ENCODE measurements around the gene MARVELD3. TPM values are rescaled to one million over a fixed set of nuclear protein-coding genes. Genes with fewer than 3 reads are reported as not detected.
"Not testable (repeated sequence)": the region's sequence is repeated elsewhere in the genome, so short reads cannot be mapped to it uniquely, and the experiment has no call there.

MARVELD3 gene
- total RNA-seq, 1 donor from 2014 or later: 16.6 TPM

DNA sequence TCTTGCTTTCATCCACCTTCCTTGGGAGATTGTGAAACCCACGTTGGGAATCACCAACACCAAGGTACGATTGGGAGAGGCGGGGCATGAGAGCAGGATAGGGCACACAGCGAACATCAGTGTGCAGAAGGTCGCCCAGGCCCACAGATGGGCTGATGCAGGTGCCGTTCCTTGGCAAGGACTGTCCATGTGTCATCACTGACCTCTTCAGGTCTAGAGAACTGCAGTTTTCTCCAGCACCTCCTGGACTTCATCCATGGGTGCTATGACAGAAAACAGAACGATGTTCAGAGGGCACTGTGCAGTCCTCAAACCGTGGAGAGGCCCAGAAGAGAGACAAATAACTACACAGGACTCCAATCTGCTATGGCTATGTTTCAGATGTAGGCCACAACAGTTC lies 25.2 kb upstream of the MARVELD3 start:
- Histone ChIP-seq H3K36me3 (ENCODE audit: control insufficient read depth, insufficient read depth, low read length) (no peaks in the 10 kb centered on the region), H3K4me3 (ENCODE audit: low read depth, low read length) (no peak overlapping the region), H3K27me3 (ENCODE audit: control insufficient read depth, insufficient read depth, low read length) (no peaks in the 10 kb centered on the region)
- FAIRE-seq (no peak), DNase-seq (ENCODE audit: low read depth) (no peak)
- TF ChIP-seq, protein P1, sequence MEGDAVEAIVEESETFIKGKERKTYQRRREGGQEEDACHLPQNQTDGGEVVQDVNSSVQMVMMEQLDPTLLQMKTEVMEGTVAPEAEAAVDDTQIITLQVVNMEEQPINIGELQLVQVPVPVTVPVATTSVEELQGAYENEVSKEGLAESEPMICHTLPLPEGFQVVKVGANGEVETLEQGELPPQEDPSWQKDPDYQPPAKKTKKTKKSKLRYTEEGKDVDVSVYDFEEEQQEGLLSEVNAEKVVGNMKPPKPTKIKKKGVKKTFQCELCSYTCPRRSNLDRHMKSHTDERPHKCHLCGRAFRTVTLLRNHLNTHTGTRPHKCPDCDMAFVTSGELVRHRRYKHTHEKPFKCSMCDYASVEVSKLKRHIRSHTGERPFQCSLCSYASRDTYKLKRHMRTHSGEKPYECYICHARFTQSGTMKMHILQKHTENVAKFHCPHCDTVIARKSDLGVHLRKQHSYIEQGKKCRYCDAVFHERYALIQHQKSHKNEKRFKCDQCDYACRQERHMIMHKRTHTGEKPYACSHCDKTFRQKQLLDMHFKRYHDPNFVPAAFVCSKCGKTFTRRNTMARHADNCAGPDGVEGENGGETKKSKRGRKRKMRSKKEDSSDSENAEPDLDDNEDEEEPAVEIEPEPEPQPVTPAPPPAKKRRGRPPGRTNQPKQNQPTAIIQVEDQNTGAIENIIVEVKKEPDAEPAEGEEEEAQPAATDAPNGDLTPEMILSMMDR (IDR thresholded peaks at IDR 0.05; ENCODE audit: insufficient read depth, low read length, severe bottlenecking): no peak

DNA sequence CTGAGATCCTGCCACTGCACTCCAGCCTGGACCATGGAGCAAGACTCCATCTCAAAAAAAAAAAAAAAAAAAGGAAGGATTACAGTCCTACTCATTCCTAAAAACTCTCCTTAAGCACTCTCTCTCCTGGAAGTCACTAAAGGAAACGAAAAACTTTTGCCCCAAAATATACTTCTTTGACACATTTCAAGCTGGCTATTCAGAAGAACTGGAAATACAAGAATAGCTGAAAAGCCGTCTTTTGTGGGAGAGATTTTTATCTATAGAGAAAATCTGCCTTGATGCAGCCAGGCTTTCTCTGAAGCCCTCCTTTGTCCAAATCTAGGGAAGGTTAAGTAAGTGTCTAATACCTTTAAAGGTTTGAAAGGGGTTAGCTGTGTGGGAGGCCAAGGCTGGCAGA lies 16.9 kb upstream of the MARVELD3 start:
- Histone ChIP-seq H3K4me3 (ENCODE audit: low read depth, low read length) (no peak overlapping the region), H3K27me3 (ENCODE audit: control insufficient read depth, insufficient read depth, low read length) (no peaks in the 10 kb centered on the region), H3K36me3 (ENCODE audit: control insufficient read depth, insufficient read depth, low read length) (no peaks in the 10 kb centered on the region)
- TF ChIP-seq, protein P1 (IDR thresholded peaks at IDR 0.05; ENCODE audit: insufficient read depth, low read length, severe bottlenecking): no peak
- DNase-seq (ENCODE audit: low read depth) (no peak), FAIRE-seq (no peak)

DNA sequence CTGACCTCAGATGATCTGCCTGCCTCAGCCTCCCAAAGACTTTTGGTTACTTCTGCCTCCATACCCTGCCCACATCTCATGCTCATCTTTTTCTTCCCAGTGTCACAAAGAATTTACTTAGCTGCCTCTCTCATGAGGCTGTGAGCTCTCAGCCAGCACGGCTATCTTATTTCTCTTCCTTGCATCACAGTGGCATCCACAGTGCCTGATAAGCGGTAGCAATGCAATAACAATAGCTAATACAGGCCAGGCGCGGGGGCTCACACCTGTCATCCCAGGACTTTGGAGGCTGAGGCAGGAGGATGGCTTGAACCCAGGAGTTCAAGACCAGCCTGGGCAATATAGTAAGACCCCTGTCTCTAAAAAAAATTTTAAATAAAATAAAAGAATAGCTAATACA lies 15.5 kb upstream of the MARVELD3 start:
- Histone ChIP-seq H3K27me3 (ENCODE audit: control insufficient read depth, insufficient read depth, low read length) (no peaks in the 10 kb centered on the region), H3K36me3 (ENCODE audit: control insufficient read depth, insufficient read depth, low read length) (no peaks in the 10 kb centered on the region), H3K4me3 (ENCODE audit: low read depth, low read length) (no peak overlapping the region)
- FAIRE-seq (no peak), DNase-seq (ENCODE audit: low read depth) (no peak)
- TF ChIP-seq, protein P1 (IDR thresholded peaks at IDR 0.05; ENCODE audit: insufficient read depth, low read length, severe bottlenecking): no peak

DNA sequence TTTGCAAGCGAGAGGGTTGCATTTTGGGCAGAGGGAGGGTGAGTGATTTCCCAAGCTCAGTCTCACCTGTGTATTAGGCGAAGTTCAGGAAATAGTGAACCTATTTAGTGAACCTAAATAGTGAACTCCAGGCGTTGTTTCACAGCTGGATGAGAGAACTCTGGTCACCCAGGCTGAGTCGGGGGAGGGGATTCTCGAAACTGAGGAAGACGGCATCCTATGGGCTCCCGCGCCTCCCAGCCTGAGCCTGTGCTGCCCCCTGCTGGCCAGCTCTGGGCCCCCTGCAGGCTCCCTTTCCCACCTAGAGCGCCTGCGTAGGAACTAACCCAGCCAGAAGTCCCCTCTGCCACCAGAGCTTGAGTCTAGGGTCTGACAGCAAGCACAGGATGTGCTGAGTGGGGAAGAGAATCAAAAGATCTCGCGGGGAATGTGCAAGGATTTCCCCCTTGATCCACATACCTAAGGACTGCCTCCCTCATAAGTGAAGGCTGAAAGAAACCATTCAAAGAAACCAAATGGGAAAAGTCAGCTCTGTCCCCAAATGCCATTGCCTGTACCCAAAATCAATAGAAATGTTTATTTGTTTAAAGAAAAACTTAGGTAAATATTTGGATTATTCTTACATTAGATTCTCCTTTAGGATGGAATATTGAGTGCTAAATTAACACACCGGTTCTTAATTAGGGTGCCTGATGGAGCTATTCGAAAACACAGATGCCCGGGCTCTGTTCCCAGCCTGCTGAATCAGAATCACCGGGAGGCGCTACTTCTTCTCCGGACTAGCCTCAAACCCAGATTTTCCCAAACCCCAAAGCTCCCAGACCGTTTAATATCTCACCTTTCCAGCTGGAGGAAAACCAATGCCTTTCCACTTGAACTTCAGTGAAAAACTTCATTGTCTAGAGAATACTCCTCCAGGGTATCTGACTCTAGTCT lies 14.8 kb upstream of the MARVELD3 start:
- no peaks in the 10 kb centered on the region for H3K27me3 ChIP-seq (ENCODE audit: control insufficient read depth, insufficient read depth, low read length)
- TF ChIP-seq, protein P1 (IDR thresholded peaks at IDR 0.05; ENCODE audit: insufficient read depth, low read length, severe bottlenecking): peak; percentile 99
- no peaks in the 10 kb centered on the region for H3K36me3 ChIP-seq (ENCODE audit: control insufficient read depth, insufficient read depth, low read length)
- no peak overlapping the region for H3K4me3 ChIP-seq (ENCODE audit: low read depth, low read length)
- DNase-seq (ENCODE audit: low read depth) (peak; percentile 34), FAIRE-seq (no peak)

DNA sequence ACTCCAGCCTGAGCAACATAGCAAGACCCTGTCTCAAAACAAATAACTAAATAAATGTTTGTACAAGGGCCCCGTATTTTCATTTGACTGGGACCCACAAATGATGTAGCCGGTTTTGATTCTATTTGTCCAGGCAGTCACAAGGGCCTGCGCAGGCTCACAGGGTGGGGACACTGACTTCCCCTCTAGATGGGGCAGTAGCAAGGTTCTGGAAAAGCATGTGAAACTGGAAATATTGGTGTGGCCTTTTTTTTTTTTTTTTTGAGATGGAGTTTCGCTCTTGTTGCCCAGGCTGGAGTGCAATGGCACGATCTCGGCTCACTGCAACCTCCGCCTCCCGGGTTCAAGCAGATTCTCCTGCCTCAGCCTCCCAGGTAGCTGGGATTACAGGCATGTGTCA lies 11.0 kb upstream of the MARVELD3 start:
- not testable (repeated sequence) for FAIRE-seq; DNase-seq (ENCODE audit: low read depth); H3K36me3 ChIP-seq (ENCODE audit: control insufficient read depth, insufficient read depth, low read length); H3K4me3 ChIP-seq (ENCODE audit: low read depth, low read length); H3K27me3 ChIP-seq (ENCODE audit: control insufficient read depth, insufficient read depth, low read length)

DNA sequence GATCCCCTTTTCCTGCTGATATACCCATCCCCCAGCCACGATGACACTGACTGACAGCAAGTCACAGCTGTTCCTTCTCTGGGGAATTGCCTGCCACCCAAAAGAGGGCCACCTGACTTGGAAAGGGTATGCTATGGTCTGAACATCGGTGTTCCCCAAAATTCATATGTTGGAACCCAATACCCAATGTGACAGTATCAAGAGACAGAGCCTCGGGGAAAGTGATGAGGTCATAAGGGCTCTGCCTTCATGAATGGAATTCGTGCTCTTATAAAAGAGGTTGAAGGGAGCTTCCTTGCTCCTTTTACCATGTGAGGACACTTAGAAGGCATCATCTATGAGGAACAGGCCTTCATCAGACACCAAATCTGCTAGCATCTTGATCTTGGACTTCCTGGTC lies 7.6 kb upstream of the MARVELD3 start:
- no peak overlapping the region for H3K4me3 ChIP-seq (ENCODE audit: low read depth, low read length)
- no peaks in the 10 kb centered on the region for H3K36me3 ChIP-seq (ENCODE audit: control insufficient read depth, insufficient read depth, low read length)
- TF ChIP-seq, protein P1 (IDR thresholded peaks at IDR 0.05; ENCODE audit: insufficient read depth, low read length, severe bottlenecking): no peak
- FAIRE-seq: no peak
- DNase-seq (ENCODE audit: low read depth): no peak
- H3K27me3 ChIP-seq (ENCODE audit: control insufficient read depth, insufficient read depth, low read length): no peaks in the 10 kb centered on the region
